Measurements from ENCODE around the gene RBM11. TPM values are rescaled to one million over a fixed set of nuclear protein-coding genes. Genes with fewer than 3 reads are reported as not detected.

RBM11 gene
- total and polyA plus RNA-seq, 9 of the 15 experiments (the other 6 are each of a cell fraction or from before 2014, with no cell fraction given): 0.98 to 5.3 (median 2.9) TPM

DNA sequence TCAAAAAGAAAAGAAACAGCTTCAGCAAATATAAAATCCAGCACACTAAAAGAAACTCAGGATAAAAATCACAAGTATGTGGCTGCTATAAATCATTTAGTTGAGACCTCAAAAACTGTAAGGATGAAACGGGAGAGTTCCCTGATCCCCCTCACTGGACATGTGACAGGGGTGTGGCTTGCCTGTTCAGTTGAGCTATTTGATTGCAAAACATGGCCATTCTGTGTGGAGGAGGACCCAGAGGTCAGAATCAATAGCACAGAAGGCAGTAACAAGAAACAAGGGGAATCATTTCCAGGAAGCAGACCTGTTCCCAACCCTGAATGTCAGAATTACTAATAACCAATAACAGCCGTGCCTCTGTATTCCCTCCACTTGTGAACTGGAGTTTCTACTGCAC lies 27.9 kb downstream of the RBM11 start (continued):
- TF ChIP-seq, protein P1, sequence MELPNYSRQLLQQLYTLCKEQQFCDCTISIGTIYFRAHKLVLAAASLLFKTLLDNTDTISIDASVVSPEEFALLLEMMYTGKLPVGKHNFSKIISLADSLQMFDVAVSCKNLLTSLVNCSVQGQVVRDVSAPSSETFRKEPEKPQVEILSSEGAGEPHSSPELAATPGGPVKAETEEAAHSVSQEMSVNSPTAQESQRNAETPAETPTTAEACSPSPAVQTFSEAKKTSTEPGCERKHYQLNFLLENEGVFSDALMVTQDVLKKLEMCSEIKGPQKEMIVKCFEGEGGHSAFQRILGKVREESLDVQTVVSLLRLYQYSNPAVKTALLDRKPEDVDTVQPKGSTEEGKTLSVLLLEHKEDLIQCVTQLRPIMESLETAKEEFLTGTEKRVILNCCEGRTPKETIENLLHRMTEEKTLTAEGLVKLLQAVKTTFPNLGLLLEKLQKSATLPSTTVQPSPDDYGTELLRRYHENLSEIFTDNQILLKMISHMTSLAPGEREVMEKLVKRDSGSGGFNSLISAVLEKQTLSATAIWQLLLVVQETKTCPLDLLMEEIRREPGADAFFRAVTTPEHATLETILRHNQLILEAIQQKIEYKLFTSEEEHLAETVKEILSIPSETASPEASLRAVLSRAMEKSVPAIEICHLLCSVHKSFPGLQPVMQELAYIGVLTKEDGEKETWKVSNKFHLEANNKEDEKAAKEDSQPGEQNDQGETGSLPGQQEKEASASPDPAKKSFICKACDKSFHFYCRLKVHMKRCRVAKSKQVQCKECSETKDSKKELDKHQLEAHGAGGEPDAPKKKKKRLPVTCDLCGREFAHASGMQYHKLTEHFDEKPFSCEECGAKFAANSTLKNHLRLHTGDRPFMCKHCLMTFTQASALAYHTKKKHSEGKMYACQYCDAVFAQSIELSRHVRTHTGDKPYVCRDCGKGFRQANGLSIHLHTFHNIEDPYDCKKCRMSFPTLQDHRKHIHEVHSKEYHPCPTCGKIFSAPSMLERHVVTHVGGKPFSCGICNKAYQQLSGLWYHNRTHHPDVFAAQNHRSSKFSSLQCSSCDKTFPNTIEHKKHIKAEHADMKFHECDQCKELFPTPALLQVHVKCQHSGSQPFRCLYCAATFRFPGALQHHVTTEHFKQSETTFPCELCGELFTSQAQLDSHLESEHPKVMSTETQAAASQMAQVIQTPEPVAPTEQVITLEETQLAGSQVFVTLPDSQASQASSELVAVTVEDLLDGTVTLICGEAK (IDR thresholded peaks at IDR 0.05): no peak
- TF ChIP-seq, protein P1 (CRISPR knock-in tag; IDR thresholded peaks at IDR 0.05): no peak
- TF ChIP-seq RBM14 (IDR thresholded peaks at IDR 0.05; ENCODE audit: borderline replicate concordance, insufficient read depth, low read depth, low read length): no peak
- no peak for TF ChIP-seq ZNF408 (CRISPR knock-in tag; IDR thresholded peaks at IDR 0.05; ENCODE audit: low read depth)
- TF ChIP-seq CEBPB (tag; IDR thresholded peaks at IDR 0.05): peak; percentile 77
- no peak for TF ChIP-seq HDAC3 (IDR thresholded peaks at IDR 0.05; ENCODE audit: borderline replicate concordance, partially characterized antibody)
- peak; percentile 44 for TF ChIP-seq MEIS2 (IDR thresholded peaks at IDR 0.05; ENCODE audit: partially characterized antibody)
- TF ChIP-seq XRCC5 (IDR thresholded peaks at IDR 0.05; ENCODE audit: low read depth, low read length): no peak

Measured in K562 (cell line).